MV-4-11 (cell line): ENCODE data around the gene ZSCAN20.
A peak's percentile ranks its signal among the peaks of the same experiment; 100 is the strongest.

Experiments used
- DNase-seq: peaks from one replicate; lab custom pipeline; 2025; lab: John Stamatoyannopoulos, UW

Gene ZSCAN20

DNA sequence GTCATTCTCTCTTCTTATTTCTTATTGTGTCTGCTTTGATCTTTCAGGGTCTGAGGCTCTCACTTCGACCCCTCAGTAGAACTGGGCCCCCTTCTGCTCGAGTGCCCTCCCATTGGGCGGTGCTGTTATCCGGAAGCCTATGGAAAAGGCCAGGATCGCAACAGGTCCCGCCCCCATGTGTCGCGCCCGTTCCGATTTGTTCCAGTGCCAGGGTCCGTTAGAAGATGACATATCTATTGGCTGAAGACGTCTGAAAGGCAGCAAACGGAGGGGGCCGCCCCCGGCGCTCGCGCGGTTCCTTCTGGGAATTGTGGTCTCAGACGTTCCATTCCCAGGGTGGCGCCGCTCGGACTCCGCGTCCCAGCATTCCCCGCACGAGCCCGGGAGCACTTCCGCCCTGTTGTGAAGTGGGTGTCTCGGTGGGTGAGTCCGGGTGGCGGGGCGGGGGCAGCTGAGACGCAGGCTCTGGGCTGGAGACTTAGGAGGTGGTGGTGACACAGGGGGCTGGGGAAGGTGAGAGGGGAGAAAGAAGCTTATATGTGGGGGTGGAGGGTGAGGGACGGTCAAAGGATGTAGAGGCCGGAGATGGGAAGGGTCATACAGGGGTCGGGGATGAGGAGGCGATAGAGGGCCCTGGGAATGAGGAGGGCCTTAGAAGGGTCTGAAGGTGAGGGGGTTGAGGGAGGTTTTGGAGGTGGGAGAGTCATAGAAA lies at the start of gene ZSCAN20:
TSS of gene ZSCAN20 (plus strand) at position 377 of the 712 bp plus-strand sequence. CDS start 6,644 bp downstream, outside the sequence.
- DNase-seq: peak; percentile 98

DNA sequence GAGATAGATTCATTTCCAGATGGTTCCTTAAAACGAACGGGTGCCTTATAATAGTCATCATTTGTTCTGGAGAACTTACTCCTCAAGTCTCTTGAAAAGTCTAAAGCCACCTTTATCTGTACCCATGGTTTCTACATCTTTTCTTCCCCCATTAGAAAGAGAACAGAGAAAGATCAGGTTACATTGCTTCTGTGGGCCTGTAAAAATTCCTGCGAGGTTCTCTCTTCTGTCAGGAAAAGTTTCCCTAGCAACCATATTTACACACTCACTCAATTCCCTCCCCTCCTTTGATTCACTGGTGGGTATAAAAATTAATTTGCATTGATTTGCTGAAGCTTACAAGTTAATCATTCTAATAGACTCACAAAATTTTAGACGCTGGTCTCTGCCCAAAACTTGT lies 48.2 kb upstream of the ZSCAN20 start:
- DNase-seq: no peak

DNA sequence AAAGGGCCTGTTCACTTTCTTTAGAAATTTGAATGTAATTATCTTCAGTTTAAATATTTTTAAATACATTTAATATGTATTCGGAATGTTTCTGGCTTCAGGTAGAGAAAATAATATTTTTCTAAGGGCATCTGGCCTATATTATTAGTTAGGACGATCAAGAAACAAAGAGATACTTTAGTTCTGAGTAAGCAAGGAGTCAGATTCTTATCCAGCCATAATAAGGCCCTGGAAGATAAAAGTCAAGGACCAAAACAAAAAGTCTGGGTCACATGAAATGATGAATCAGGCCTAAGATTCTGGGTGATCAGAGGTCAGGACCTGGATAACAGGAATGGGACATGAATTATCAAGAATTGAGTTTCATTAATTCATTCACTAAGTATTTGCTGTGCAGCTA lies 47.8 kb upstream of the ZSCAN20 start:
- no peak for DNase-seq

DNA sequence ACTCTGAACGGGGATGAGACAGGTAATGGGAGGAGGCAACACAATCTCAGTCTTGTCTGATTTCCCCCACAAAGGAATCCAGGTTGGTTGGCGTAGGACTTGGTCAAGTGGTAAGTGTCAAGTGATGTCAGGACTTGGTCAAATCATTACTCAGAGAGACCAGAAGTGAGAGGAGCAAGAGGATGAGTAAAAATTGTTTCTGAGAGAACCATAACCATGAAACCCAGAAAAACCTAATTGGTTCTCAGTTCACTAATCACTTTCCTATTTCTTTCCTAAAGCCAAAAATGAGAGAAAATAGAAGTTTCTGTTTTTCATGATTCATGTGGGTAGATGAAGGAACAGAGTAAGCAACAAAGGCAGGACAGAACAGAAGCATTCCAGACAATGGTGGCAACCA lies 46.5 kb upstream of the ZSCAN20 start:
- DNase-seq: no peak

DNA sequence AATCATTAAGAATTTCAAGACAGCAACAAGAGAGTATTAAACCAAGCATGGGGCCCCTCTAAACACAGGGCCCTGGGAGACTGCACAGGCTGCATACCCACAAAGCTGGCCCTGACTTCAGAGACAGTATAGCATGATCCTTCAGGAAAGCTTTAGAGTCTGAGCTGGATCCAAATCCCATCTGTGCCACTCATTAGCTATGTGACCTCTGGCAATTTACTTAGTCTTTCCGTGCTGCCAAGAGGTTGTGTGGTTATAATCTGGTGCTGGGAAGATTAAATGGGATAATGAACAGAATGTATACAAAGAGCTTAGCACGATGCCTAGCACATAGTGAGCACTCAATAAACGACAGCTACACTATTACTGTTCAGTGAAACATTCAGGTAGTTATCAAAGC lies 45.5 kb upstream of the ZSCAN20 start:
- DNase-seq: no peak

DNA sequence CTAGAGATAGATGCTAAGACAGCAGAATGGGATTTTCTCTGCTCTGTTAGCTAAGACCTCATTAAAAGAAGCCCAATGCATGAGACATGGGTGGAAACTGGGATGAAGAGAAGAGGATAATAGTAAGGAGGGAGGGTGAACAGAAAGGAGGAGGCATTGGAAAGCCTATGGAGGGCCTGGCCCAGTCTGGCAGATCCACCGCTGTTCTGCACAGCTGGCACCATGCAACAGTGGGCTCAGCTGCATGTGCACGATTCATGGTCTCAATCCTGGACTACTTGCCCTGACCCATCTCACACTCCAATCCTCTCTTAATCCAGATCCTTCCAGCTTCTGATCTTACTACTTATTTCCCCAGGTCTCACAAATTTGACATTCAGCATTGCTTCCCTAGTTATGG lies 43.8 kb upstream of the ZSCAN20 start:
- DNase-seq: no peak

DNA sequence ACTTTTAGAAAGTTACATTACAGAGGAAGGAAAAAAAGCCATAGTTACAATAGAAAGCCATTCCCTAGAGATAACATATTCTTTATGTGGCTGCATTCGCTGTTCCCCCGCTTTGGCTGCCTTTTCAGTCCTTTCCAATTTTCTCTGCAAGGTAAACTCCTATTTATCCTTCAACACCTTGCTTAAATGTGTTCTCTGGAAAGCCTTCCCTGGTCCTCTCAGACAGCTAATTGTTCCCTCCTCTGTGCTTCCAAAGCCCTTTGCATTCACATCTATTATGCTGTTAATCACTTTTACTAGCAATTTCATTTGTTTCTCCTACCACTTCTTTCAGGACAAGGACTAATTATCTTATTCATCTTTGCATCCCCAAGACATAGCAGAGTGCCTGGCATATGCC lies 43.1 kb upstream of the ZSCAN20 start:
- no peak for DNase-seq

DNA sequence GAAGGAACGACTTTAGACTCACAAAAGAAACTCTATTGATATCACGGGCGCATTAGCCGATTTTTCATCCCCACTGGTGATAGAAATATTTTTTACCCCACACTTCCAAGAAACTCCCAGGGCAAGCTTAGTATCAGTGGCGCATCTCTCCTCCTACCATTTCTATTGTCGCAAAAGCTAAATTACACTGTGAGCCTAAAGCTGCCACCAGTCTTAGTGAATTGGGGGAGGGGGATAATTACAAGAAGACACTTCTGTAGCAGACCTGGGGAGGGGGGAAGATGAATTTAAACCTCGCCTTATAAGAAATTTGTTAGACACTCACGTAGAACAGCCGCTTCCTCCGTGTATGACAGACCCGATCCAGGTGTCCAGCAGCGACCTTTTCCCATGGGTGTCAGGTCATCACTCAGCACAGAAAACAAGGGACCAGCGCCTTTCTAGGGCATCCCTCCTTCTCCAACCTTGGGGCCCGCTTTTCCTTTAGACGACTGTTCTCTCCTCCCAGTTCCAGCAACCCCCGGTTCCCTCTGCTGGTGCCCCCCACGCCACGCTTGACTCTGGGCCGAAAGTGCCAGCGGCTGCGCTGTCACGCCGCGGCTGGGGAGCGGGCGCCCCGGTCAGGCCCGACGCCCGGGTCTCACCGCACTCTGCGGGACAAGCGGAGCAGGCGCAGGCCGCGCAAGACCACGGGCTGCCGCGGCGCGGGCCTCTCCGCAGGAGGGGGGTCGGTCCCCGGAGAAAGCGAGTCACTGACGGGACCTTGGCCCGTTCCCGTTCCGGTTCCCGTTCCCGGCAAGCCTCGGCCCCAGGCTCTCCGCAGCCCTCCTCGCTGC lies 42.4 kb upstream of the ZSCAN20 start:
- DNase-seq: no peak

DNA sequence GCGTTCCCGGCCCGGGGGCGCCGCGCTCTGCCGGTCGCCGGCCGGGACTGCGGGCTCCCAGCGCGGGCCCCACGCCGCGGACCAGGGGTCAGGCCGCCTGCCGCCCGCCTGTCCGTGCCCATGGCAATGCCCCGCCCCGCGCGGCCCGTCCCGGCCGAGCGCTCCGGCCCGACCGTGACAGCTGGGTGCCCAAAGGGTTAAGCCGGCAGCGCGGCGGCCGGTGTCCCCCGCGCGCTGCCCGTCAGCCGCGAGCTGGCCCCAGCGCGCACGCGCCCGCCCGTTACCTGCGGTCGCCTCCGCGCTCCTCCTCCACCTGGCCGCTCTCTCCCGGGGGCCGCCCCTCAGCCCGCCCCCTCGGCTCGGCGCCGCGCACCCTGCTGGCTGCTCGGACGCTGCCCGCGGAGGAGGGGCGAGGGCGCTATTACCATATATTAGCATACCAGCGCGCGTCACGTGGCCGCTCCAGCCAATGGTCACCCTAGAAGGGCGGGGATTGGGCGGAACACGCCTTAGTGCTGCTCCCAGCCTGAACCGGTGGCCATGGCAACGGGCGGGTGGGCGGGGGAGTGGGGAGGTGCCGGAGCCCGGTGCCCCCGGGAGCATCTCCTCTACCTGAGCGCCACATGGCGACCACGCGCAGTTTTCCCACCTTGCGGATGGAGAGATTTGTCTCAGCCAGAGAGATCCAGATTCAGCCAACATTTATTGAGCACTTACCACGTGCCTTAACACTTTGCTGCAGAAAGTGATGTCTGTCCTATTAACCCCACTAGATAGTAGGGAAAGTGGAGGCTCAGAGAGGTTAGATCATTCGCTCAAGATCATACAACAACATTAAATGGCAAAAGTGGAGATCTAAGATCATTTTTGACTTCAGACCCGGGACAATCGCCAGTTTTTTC lies 41.5 kb upstream of the ZSCAN20 start, which contains the start of gene PHC2:
TSS of gene PHC2 (minus strand) at position 404 of the 902 bp plus-strand sequence. CDS start 55,556 bp downstream, outside the sequence.
- DNase-seq: peak; percentile 94

DNA sequence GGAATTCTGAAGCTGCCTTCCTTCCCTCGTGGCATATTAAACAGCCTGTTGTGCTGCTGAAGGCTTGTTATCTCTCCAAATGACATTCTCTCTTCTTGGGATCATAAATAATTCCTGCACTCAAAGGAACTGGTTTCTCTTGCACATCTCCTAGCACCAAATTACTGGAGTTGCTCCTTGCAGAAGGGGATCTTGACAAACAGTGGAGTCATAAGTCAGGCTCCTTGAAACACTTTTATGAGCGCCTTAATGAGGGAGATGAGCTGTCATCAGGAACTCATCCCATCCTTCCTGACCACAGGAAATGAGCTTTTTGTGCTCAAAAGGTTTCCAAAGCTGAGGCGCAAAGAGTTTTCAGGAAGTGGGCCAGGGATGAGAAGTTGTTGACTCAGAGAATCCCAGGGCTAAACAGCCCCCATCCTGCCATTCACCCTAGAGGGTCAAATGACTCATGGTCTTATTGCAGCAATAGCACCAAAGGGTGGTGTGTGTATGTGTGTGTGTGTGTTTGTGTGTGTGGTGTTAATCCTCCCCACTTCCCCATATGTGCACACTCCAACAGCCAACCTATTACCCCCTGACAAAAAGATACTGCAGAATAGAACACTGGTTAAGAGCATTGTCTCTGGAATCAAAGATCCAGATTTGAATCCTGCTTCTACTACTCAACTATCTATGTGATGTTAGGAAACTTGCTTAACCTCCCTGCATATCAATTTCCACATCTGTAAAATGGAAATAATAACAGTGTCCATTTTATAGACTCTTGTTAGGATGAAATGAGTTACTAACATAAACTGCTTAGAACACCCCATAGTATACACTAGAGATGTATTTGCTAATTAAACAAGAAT lies 38.7 kb upstream of the ZSCAN20 start:
- peak; percentile 99 for DNase-seq

DNA sequence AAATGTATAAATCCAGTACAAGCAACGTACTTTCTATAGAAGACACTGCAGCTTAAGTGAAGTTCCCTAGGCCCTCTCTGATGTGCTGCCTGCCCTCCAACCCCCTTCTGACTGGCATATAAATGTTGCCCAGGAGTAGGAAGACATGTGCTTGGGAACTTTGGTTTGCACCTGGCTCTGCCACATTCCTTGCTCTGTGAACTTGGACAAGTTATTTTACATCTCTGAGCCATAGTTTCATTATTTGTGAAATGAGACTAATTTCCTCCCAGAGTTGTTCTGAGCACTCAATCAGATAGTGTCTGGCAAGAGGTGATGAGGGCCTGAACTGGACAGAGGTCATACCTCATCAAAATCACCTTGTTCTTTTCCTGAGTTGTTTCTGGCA lies 38.1 kb upstream of the ZSCAN20 start:
- no peak for DNase-seq

DNA sequence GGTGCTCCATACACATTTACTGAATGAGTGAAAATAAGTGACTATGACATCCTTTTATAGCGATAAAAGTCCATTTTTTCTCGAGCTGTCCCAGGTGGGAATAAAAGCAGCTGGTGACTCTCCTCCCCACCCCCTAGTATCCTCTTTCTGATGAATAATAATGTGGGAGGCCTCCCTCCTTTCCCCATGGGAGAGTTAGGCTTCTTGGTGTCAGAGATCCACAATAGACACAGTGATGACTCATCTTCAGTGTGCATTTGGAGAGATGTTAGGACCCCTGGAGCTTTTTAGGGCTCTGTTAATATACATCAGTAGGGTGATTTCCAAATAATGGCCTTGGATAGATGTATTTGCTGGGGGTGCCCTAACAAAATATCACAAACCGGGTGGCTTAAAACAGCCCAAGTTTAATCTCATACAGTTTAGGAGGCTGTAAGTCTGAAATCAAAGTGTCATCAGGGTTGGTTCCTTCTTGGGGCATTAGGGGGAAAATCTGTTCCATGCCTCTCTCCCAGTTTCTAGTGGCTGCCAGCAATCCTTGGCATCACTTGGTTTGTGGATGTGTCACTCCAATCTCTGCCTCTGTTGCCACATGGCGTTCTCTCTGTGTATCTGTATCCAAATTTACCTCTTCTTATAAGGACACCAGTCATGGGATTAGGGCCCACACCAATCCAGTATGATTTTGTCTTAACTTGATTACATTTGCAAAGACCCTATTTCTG lies 37.2 kb upstream of the ZSCAN20 start:
- DNase-seq: peak; percentile 16

DNA sequence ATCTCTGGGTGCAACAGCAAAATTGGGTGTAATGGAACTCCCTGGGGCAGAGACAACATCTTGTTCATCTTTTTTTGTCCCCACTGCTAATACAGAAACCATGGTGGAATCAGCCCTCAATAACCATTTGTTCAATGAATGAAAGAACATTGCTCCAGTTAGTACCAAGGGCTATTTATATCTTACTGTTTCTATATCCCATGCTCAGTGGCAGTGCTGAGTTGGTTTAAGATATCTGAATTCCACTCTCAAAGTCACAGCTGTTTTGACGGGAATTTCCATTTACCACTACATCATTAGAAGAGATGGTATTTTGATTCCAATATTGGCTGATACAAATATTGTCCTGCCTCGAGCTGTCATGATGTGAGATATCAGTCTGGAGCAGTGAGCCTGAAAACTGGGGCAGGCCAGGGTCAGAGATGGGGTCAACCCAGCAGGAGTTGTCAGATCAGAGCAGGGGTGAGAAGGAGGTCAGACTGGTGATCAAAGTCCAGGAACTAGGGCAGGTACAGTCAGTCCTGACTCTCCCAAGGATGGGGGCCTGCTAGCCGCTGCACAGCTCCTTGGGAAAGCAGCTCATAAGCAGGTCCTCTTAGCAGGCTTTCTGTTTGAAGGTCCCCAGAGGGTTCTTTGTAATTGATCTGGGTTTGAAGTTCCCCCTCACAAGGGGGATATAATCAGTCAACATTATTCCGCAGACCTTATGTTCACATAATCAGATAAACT lies 35.7 kb upstream of the ZSCAN20 start:
- DNase-seq: no peak

DNA sequence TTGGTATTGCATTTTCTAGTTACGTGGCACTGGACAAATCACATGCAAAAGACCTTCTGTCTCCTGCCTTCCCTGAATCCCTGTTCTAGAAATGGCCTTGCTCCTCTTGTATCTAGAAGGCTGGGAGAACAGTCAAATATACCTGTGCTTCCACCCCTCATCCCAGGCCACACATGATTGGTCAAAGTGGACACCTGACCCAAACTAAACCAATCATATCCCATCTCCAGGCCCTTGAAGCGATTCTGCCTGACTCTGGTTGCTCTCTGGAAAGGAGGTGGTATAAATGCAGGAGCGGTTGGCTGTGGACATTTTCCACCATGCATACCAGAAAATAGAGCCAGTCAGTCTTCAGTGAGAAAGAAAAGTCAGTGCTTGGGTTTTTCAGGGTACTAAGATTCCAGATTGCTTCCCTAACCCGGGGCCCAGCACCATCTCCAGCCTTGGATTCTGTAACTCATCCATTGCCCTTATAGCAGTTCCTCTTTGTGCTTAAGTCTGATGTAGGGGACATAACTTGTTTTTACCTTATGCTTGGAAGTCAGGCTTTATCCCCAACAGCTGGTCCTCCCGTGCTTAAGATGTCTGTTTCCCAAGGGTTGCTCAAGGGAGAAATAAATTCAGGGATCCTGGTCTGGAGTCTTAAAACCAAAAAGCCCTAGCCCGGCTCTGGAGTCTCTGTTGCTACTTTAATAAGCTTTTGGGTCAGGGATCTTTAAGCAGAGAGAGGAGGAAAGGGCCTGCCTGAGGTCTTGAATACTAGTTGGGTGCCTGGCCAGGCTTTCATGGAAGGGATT lies 33.9 kb upstream of the ZSCAN20 start:
- no peak for DNase-seq

DNA sequence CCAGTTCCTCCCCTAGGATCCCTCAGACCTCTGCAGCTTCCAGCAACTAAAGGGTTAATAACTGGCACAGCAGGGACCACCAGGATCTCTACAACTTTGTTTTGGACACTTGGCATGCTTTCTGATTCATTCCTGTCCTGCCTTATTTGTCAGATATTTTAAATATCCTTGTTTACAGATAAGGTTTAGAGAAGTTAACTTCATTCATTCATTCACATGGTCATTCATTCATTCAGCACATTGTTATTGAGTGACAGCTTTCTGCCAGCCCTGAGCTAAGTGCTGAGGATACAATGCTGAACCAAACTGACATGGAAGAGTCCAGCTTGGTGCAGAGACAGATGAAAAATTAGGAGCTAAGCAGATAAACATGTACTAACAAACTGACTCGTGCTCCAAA lies 32.8 kb upstream of the ZSCAN20 start:
- DNase-seq: no peak

DNA sequence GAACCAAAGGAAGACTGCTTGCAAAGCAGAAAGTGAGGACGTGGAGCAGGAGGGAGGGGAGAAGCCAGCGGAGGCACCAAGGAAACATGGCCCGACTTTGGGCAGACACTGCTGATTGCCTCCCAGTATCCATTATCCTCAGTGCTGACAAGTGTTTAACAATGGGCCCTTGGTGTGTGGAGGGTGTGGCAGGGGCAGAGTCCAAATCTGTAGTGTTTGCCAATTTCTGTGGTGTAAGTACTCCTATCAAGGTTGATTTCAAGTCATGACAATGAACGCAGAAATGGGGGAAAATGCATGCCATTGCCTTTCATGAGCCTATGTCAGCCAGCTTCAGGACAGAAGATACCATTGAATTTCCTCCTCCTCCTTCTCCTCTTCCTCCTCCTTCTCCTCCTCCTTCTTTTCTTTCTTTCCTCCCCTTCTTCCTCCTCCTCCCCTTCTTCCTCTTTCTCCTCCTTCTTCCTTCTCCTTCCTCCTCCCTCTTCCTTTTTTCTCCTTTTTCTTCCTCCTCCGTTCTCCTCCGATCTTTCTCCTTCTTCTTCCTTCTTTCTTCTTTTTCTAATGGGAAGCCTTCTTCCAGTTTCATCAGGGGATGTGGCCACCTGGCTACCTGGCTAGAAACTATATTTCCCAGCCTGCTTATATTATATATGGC lies 31.2 kb upstream of the ZSCAN20 start:
- no peak for DNase-seq

DNA sequence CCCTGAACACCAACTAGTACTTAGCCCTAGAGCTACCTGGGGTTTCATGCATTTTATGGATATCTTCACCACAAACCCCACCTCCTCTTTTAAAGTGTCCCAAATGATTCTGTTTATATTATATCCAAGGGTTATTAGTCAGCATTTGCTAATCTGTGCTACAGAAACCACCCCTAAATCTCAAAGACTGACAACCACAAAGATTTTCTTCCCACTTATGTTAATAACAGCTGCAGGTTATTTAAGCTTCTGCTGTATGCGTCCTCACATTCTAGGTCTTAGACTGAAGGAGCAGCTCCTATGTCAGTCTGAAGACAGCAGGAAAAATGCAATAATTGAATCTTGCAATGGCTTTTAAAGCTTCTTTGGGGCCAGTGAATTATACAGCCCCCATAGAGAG lies 30.3 kb upstream of the ZSCAN20 start:
- no peak for DNase-seq

DNA sequence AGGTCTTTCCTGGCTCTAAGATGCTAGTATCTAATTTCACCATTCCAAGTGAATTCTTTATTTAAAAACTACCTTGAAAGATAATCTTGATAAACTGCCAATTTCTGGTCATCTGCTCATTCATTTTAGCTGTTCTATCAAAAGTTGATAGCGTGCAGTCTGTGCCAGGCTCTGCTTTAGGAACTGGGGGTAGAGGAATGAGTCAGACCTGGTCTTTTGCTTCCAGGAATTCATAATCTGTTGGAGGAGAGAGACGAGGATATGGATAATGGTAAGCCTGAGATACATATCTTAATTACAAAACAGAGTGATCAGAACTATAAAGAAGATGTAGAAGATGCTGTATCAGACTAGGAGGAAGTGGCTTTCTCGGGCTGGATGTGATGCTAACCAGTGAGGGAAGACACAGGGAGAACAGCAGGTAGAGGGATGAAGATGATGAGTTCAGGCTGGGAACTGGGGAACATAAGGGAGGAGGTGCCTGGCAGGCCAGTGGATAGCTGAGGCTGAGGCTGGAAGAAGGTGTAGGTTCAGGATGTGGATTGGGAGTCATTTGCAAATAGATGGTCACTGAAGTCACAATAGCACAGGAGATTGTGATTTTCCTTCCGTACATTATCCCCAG lies 29.3 kb upstream of the ZSCAN20 start:
- no peak for DNase-seq
